Transverse colon (tissue), 4 donors: ENCODE data around the gene ABCB8. TPM values are rescaled to one million over a fixed set of nuclear protein-coding genes. Genes with fewer than 3 reads are reported as not detected.

Experiments used
- DNase-seq: peaks from one replicate; pipeline ENCODE4 v3.0.0-alpha.2; 2019
- H3K27ac ChIP-seq, 4 donors: fragments of 200-600 bp; sonication (generic); 2 replicates each; pipeline ENCODE4 v1.5.1; 2016 to 2018; ENCODE audit warnings: inconsistent platforms in 4 of 4
- H3K27me3 ChIP-seq: fragments of 200-600 bp; sonication (generic); 2 replicates; pipeline ENCODE4 v1.5.1; 2017; ENCODE audit warnings: inconsistent platforms
- H3K36me3 ChIP-seq, 4 donors: fragments of 200-600 bp; sonication (generic); 2 replicates each; pipeline ENCODE4 v1.5.1; 2017 to 2019; ENCODE audit warnings: inconsistent platforms in 4 of 4
- H3K4me1 ChIP-seq, 4 donors: fragments of 200-600 bp; sonication (generic); 2 replicates each; pipeline ENCODE4 v1.5.1; 2017 to 2020; ENCODE audit warnings: inconsistent platforms in 4 of 4
- H3K4me3 ChIP-seq, 4 donors: fragments of 200-600 bp; sonication (generic); 1 replicate in 1 of 4; 2 replicates in 3 of 4; pipeline versions ENCODE4 v1.5.1 to v1.6.1; 2017 to 2019; ENCODE audit warnings: inconsistent platforms in 4 of 4
- H3K9me3 ChIP-seq, 2 donors: fragments of 200-600 bp; sonication (generic); 2 replicates each; pipeline ENCODE4 v1.5.1; 2017 to 2019; ENCODE audit warnings: inconsistent platforms in 2 of 2
- CTCF ChIP-seq, 5 experiments: fragments of 200-600 bp in 3 of 5; fragments of 450-650 bp in 2 of 5; sonication (generic) in 3 of 5; IDR thresholded peaks; 1 replicate in 2 of 5; 2 replicates in 3 of 5; pipeline ENCODE4 v1.5.1; 2016 to 2017; ENCODE audit warnings: antibody characterized with exemption in 5 of 5, inconsistent platforms in 3 of 5, mild to moderate bottlenecking in 2 of 5, moderate library complexity in 1 of 5
- EP300 ChIP-seq: sonication (generic); formaldehyde crosslinking; IDR thresholded peaks from one replicate; pipeline ENCODE4 v1.6.1; 2017; ENCODE audit warnings: antibody characterized with exemption, low read depth
- POLR2A ChIP-seq: fragments of 450-650 bp; IDR thresholded peaks from one replicate; pipeline ENCODE4 v1.6.1; 2016; ENCODE audit warnings: antibody characterized with exemption, mild to moderate bottlenecking, moderate library complexity
- POLR2AphosphoS5 ChIP-seq, 3 donors: sonication (generic); formaldehyde crosslinking; IDR thresholded peaks; one replicate each; pipeline ENCODE4 v1.6.1; 2016; ENCODE audit warnings: antibody characterized with exemption in 3 of 3
- WGBS, 2 donors: methylation state at CpG; one replicate each; pipeline ENCODE4 v1.1.5; 2018; ENCODE audit warnings: low coverage in 1 of 2; 5-methylcytosine and 5-hydroxymethylcytosine counted together
- in situ Hi-C, 4 donors: fragments of 200-750 bp; cut with MboI; loops; one replicate each; pipeline versions ENCODE4 v1.15.0 to v1.15.1; 2017; ENCODE audit warnings: low sequenced_read_pairs in 3 of 4, low pct_ligation_motif_present in 1 of 4, low pct_unique_long_range_greater_than_20kb in 1 of 4
- intact Hi-C: fragments of 100-400 bp; cut with DNase I; formaldehyde crosslinking; loops from one replicate; pipeline ENCODE4 v1.15.1; 2023; ENCODE audit warnings: low total_unique reads
- total RNA-seq, 4 donors: library from RNA; depleted of rRNA; stranded (reverse); fragments of >200 nt; gene quantifications; one replicate each; pipeline ENCODE4 v1.1.0, GENCODE V29; 2016

The ABCB8 gene
- total RNA-seq, 4 donors from 2014 or later: 33.3 to 76.4 (median 51.4) TPM

- WGBS, 2 donors: 31 to 43% methylated on average over 2 to 6 of the region's 6 CpGs
- Histone ChIP-seq H3K4me1 (peaks cover 18 to 37% (median 20%) of the 10 kb centered on the region in 4 donors), H3K9me3 (no peaks in the 10 kb centered on the region), H3K27ac (peak overlapping the region; percentile 33 to 71 (median 58)), H3K27me3 (peaks cover 3% of the 10 kb centered on the region), H3K36me3 (no peaks in the 10 kb centered on the region), H3K4me3 (no peak overlapping the region)
- TF ChIP-seq CTCF (IDR thresholded peaks at IDR 0.05) (peak in 2 of 5 experiments; percentile 9 to 34), EP300 (no peak)
- DNase-seq: peak; percentile 76
- in situ Hi-C loops: no loop called here
- intact Hi-C loops: no loop called here
Measured at GRCh38 chr7:151012031-151012692, 16.1 kb upstream of the ABCB8 start.

- peaks cover 8% of the 10 kb centered on the region for H3K27me3 ChIP-seq
- intact Hi-C loops (no loop called here), in situ Hi-C loops (no loop called here)
Measured at GRCh38 chr7:151012911-151013347, 15.3 kb upstream of the ABCB8 start.

GRCh38 chr7:151013356-151013732 is 14.9 kb upstream of the ABCB8 start:
- H3K27me3 ChIP-seq: peaks cover 12% of the 10 kb centered on the region
- no peak for TF ChIP-seq POLR2A
- no peak for TF ChIP-seq CTCF (IDR thresholded peaks at IDR 0.05)
- no peak for TF ChIP-seq POLR2AphosphoS5 (IDR thresholded peaks at IDR 0.05)
- no peak for TF ChIP-seq EP300
- H3K4me3 ChIP-seq: peak overlapping the region in 3 of 4 donors; percentile 3 to 30 (median 23)
- intact Hi-C loops (no loop called here), in situ Hi-C loops (no loop called here)
- WGBS, 2 donors: 56% methylated on average over 21 of the region's 26 CpGs; no CpG with 5 or more reads in 1 of the 2 donors
- peak overlapping the region in 1 of 4 donors; percentile 57 for H3K27ac ChIP-seq
- no peaks in the 10 kb centered on the region for H3K9me3 ChIP-seq
- H3K36me3 ChIP-seq: no peaks in the 10 kb centered on the region
- DNase-seq: no peak
- peaks cover 23 to 43% (median 26%) of the 10 kb centered on the region in 4 donors for H3K4me1 ChIP-seq

More at GRCh38 chr7:151012911-151013347, 15.3 kb upstream of the ABCB8 start:
- Histone ChIP-seq H3K4me3 (no peak overlapping the region), H3K9me3 (no peaks in the 10 kb centered on the region), H3K36me3 (no peaks in the 10 kb centered on the region), H3K27ac (peak overlapping the region; percentile 33 to 71 (median 58)), H3K4me1 (peaks cover 19 to 39% (median 21%) of the 10 kb centered on the region in 4 donors)
- DNase-seq: no peak
- no peak for TF ChIP-seq POLR2AphosphoS5 (IDR thresholded peaks at IDR 0.05)
- TF ChIP-seq EP300: no peak
- peak in 4 of 5 experiments; percentile 14 to 22 (median 18) for TF ChIP-seq CTCF (IDR thresholded peaks at IDR 0.05)
- TF ChIP-seq POLR2A: no peak
- 71% methylated on average over 22 of the region's 23 CpGs; no CpG with 5 or more reads in 1 of the 2 donors for whole genome bisulfite sequencing, 2 donors

GRCh38 chr7:151013733-151014497 is 14.3 kb upstream of the ABCB8 start:
- Histone ChIP-seq H3K9me3 (no peaks in the 10 kb centered on the region), H3K36me3 (no peaks in the 10 kb centered on the region), H3K27me3 (peaks cover 18% of the 10 kb centered on the region), H3K4me1 (peaks cover 27 to 49% (median 31%) of the 10 kb centered on the region in 4 donors), H3K4me3 (peak overlapping the region in 3 of 4 donors; percentile 3 to 30 (median 23)), H3K27ac (peak overlapping the region; percentile 3 to 14 (median 9))
- TF ChIP-seq POLR2A (no peak), CTCF (IDR thresholded peaks at IDR 0.05) (peak in 1 of 5 experiments; percentile 14)
- peak; percentile 81 for DNase-seq
- WGBS, 2 donors: 40 to 69% methylated on average over 1 to 55 of the region's 55 CpGs
- intact Hi-C loops (no loop called here), in situ Hi-C loops (no loop called here)
